OCI-LY7 (cell line): ENCODE data around the gene PIK3CB.

Experiments
- EZH2phosphoT487 ChIP-seq: fragments of 200-600 bp; sonication (generic); IDR thresholded peaks from 2 replicates; pipeline ENCODE4 v1.6.1; 2018; ENCODE audit warnings: low read depth, borderline replicate concordance, mild to moderate bottlenecking, mixed run types, antibody characterized with exemption, low read length, moderate library complexity, mixed read lengths
- TF ChIP-seq, protein P1 (sequence below): fragments of 200-600 bp; sonication (generic); conservative IDR thresholded peaks from 2 replicates; pipeline ENCODE4 v1.5.1; 2014; ENCODE audit warnings: mild to moderate bottlenecking, antibody characterized with exemption, low read length, moderate library complexity, mixed read lengths

DNA sequence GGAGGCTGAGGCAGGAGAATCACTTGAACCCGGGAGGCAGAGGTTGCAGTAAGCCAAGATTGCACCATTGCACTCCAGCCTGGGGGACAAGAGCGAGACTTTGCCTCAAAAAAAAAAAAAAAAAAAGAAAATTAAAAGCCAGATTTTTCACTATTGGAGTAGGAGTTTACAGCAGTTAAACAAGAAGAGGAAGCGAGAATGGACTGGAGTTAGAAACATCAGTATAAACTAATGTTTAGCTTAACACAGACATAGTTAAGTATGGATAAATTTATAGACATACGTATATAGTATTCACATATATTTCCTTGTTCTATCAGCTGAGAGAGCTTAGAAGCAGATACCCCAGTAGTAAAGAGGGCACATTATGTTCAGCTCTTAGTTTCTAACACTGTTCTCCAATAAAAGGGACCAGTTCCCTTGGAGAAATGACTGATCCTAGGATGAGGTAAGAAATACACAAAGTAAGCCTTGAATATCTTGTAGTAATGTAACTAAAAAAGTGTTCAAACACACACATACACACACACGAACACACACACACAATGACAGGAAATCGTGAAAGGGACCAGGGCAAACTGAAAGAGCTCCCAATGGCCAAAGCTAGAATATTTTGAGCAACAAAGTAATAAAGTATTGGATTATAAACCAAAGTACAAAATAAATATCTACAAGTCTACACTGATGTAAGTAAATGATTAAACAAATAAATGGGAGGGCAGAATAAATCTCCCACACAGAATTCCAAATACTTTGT is 25.1 kb downstream of the PIK3CB start:
- TF ChIP-seq, protein P1, sequence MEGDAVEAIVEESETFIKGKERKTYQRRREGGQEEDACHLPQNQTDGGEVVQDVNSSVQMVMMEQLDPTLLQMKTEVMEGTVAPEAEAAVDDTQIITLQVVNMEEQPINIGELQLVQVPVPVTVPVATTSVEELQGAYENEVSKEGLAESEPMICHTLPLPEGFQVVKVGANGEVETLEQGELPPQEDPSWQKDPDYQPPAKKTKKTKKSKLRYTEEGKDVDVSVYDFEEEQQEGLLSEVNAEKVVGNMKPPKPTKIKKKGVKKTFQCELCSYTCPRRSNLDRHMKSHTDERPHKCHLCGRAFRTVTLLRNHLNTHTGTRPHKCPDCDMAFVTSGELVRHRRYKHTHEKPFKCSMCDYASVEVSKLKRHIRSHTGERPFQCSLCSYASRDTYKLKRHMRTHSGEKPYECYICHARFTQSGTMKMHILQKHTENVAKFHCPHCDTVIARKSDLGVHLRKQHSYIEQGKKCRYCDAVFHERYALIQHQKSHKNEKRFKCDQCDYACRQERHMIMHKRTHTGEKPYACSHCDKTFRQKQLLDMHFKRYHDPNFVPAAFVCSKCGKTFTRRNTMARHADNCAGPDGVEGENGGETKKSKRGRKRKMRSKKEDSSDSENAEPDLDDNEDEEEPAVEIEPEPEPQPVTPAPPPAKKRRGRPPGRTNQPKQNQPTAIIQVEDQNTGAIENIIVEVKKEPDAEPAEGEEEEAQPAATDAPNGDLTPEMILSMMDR, result no peak
- TF ChIP-seq EZH2phosphoT487, result no peak
